ENCODE results near the gene MAMDC4.
"Not testable (repeated sequence)": the region's sequence is repeated elsewhere in the genome, so short reads cannot be mapped to it uniquely, and the experiment has no call there.

MAMDC4 gene

DNA sequence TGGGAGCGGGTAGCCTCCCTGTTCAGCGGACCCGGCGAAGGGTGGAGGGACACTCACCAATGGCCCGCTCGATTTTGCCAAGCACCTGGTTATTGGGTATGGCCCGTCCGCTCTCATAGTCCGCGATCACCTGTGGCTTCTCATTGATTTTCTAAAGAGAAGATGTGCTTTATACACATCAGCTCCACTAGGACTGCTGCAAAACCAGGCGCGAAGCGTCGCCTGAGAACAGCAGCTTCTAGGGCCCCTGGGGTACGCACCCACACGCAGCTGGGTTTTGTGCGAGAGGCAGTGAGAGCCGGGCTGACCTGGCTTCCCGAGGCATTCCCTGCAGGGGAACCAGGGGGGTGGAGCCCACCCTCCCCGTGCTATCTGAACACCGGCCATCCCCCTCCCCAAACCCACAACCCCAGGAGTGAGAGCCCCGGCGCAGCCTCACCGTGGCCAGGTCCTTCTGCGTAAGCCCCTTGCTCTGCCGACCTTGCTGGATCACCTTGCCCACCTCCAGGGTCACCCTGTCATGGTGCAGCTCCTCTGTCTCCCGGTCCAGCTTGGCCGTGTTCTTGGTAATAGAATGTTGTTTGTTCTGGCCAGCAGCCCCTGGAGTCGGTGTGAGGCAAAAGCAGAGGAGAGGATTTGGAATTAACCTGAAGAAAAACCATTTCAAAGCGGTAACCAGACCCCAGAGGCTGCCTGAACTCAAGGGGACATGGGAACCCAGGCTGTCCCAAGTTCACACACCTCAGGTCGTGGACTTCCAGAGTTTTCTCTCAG, 10.9 kb downstream of the MAMDC4 start:
- no peak for DNase-seq

GRCh38 chr9:136863623-136864273, 11.6 kb downstream of the MAMDC4 start:
- DNase-seq = no peak

DNA sequence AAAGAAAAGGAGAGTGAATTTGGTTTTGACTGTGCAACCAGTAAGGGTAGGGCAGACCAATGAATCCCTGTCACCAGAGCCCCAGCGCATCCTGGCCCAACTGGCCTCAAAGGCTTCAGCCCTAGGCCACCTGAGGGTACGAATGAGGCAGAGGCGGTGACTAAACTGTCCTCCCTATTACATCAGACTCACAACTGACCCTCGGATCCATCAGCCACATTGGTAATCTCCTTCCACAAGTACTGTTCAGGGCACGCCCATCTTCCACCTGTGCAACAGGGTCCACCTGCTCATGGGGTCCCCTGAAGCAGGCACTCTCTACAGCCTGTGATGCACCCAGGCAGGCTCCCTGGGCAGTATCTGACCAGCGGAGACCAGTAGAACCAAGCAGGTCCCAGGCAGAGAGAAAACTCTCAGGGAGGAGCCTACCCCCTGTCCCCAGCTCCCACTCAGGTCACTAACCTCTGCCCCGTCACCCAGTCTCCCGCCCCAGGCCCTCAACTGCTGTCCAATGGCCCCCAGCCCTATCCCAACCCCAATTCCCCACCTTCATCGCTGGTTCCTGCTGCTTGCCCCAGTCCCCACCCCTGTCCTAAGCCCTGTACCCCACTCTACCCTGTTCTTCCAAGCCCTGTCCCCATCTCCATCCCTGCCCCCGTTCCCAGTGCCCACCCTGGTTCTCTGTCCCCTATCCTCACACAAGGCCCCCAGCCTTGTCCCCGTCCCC, 13.1 kb downstream of the MAMDC4 start:
- no peak for DNase-seq

DNA sequence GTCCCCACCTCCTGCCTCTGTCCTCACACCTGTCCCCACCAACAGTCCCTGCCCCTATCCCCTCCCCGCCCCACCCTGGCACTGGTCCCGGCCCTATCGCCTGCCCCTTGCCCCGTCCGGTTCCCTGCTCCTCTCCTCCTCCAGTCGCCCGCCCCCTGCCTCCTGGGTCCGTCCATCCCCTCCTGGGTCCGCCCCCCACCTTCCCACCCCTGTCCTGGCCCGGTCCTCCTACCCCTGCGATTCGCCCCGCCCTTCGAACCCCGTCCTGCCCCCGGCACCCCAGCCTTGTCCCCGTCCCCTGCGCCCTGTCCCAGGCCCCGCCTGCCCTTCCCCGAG, 13.6 kb downstream of the MAMDC4 start:
- no peak for DNase-seq

- not testable (repeated sequence) for DNase-seq
These were observed 14.8 kb downstream of the MAMDC4 start for GRCh38 chr9:136866898-136867421.

GRCh38 chr9:136867480-136867879, 15.3 kb downstream of the MAMDC4 start:
- DNase-seq = no peak

DNA sequence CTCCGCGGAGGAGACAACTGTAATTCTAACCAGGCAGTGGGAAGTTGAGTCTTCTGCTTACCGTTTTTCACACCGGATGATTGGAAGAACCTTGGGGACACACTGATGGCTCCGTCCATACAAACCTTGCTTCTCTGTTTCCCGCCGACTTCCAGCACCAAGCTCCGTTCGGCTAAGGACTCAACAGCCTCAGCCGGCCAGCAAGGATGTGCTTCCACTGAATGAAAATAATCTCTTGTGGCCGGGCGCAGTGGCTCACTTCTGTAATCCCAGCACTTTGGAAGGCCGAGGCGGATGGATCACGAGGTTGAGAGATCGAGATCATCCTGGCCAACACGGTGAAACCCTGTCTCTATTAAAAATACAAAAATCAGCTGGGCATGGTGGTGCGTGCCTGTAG, 15.8 kb downstream of the MAMDC4 start:
- DNase-seq = no peak

- no peak for DNase-seq
These were observed 16.5 kb downstream of the MAMDC4 start for GRCh38 chr9:136868644-136869043.

DNA sequence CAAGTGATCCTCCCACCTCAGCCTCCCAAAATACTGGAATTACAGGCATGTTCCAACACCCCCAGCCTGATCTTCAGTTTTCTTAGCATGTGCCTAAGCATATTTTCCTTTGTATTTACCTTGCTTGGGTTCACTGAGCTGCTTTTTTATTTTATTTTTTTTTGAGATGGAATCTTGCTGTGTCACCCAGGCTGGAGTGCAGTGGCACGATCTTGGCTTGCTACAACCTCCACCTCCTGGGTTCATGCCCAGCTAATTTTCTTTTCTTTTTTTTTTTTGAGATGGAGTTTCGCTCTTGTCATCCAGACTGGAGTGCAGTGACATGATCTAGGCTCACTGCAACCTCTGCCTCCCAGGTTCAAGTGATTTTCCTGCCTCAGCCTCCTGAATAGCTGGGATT, 17.5 kb downstream of the MAMDC4 start:
- not testable (repeated sequence) for DNase-seq

- DNase-seq = no peak
These were observed 23.0 kb downstream of the MAMDC4 start for GRCh38 chr9:136875155-136875554.

DNA sequence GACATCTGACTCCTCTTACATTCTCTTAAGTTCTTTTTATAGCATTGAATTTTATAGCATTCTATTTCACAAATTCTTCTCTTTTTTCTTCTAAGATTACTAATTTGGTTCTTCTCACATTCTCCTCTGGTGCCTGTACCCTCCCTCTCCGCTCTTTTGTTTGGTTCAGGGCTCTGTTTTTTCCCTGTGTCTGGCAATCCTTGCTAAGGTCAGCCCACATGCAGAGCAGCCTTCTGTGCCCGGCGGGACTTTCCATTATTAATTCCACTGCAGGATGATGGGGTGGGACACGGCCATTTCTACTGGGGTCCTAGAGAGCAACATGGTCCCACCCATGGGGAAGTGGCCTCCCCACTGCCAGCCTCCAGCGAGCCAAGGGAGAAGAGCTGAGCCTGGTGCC, 24.3 kb downstream of the MAMDC4 start:
- no peak for DNase-seq

DNA sequence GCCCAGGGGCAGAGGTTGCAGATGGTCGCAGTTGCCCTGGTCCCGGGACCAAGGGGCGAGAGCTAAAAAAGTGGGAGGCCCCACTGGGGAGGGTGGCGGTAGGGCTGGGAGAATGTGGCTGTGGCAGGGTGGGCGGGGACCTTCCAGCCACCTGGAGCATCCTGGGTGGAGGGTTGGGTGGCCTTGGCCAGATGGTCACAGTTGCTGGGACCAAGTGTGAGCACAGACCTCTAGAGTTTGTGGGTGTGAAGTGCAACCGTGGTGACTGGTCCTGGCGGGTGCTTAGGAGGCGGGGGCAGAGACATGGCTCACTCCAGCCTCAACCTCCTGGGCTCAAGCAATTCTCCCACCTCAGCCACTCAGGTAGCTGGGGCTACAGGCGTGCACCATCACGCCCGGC, 28.5 kb downstream of the MAMDC4 start:
- no peak for DNase-seq

- peak; percentile 82 for DNase-seq
These were observed 29.6 kb downstream of the MAMDC4 start for GRCh38 chr9:136881691-136882108.

- DNase-seq = peak; percentile 89
These were observed 30.2 kb downstream of the MAMDC4 start for GRCh38 chr9:136882109-136882946.

- not testable (repeated sequence) for DNase-seq
These were observed 30.8 kb downstream of the MAMDC4 start for GRCh38 chr9:136882947-136883283.

GRCh38 chr9:136883670-136884069, 31.5 kb downstream of the MAMDC4 start:
- not testable (repeated sequence) for DNase-seq

DNA sequence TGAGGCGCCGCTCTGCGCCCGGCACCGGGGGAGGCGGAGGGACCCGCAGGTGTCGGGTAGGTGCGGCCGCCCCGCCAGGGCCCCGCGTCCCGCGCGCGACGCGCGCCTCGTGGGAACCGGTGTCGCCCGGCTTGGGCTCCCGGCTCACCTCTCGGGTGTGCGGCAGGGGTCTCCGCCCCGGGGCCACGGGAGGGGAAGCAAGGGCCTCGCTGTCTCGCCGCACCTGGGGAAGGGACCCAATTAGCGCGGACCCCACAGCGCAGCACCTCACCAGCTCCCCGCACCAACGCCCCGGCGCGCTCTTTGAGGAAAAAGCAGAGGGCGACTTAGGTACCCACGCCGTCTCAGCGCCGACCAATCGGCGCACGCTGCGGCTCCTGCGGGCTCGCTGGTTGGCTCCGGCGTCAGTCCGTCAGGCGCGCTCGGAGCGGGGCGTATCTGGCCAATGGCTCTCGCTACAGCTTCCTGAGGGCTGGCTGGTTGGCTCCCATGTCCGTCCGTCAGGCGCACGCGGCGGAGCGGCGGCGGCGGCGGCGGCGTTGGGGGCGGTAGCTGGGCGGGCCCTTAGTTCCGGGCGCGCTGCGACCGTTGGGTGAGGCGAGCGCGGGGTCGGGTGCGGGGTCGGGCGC, 33.9 kb downstream of the MAMDC4 start, which contains the start of gene TRAF2:
TRAF2 (plus strand) TSS at position 567 of the 629 bp plus-strand sequence. CDS start 12,225 bp downstream, outside the sequence.
- peak; percentile 98 for DNase-seq

- peak; percentile 73 for DNase-seq
These were observed 34.8 kb downstream of the MAMDC4 start for GRCh38 chr9:136886610-136887597.

DNA sequence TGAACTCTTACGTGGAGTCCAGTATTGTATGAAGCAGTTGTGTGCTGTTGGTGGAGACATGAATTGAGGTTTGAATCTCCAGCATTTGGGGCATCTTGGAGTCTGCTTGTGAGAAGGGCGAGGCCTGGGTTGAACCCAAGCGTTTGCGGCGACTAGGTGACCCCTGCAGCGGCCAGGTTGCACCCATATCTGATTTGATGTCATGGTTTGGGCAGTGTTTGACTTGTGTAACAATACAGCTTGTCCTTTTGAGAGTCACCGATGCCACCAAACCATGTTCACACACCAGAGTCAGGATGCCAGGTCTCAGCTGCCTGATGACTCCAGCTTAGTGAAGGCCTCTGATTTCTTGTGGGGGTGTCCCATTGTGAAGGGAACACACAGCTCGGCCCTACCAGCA, 36.3 kb downstream of the MAMDC4 start:
- no peak for DNase-seq

DNA sequence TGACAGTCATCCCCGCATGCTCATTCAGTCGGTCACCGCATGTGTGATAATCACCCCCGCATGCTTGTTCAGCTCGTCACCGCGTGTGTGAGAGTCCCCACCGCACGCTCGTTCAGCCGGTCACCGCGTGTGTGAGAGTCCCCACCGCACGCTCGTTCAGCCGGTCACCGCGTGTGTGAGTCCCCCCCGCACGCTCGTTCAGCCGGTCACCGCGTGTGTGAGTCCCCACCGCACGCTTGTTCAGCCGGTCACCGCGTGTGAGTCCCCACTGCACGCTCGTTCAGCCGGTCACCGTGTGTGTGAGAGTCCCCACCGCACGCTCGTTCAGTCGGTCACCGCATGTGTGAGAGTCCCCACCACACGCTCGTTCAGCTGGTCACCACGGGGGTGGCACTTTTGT, 37.7 kb downstream of the MAMDC4 start:
- no peak for DNase-seq

DNA sequence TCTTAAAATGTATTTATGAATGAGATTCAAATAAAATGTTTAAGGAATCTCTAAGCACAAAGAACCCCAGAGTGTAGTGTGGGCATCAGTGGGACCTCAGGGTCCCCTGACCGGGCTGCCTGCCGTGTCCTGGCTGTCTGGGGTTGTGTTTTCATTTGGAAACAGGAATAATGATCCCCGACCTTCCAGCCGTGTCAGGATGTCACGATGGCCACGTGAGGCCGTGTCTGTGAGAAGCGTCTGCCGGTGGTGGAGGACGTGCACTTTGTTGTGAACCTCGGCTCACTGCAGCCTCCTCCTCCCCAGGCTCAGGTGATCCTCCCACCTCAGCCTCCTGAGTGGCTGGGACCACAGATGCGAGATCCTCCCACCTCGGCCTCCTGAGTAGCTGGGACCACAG, 38.5 kb downstream of the MAMDC4 start:
- no peak for DNase-seq
